ENCODE measurements around the gene PIH1D1. TPM values are rescaled to one million over a fixed set of nuclear protein-coding genes. Genes with fewer than 3 reads are reported as not detected.

The PIH1D1 gene
- total and polyA plus RNA-seq, 2 of the 13 experiments (the other 11 are each of a cell fraction or from before 2014, with no cell fraction given) = 110 to 137 TPM

- peak; percentile 58 for TF ChIP-seq ZNF574 (CRISPR knock-in tag; IDR thresholded peaks at IDR 0.05)
Measured at GRCh38 chr19:49497047-49497788, 45.6 kb upstream of the PIH1D1 start (continued).

- Histone ChIP-seq H3K9me3 (ENCODE audit: low read length) (no peaks in the 10 kb centered on the region), H4K20me1 (ENCODE audit: insufficient read depth, low read length) (peaks cover 32% of the 10 kb centered on the region; the same call in 1 of the 2 replicates), H3K4me1 (ENCODE audit: insufficient read depth, low read length) (peaks cover 36% of the 10 kb centered on the region), H3K27ac (ENCODE audit: extremely low read length, insufficient read depth, low read length) (peak overlapping the region; percentile 81), H3K4me2 (ENCODE audit: low read depth, low read length) (peak overlapping the region; percentile 92), H3K27me3 (ENCODE audit: control insufficient read depth in 1 of 2, insufficient read depth in 2 of 2, low read length in 2 of 2) (peaks cover 0 to 4% of the 10 kb centered on the region in 2 experiments; a peak in 1 of 5 replicates), H3K4me3 (replicated peaks in 1 of 3; ENCODE audit: insufficient read depth in 1 of 3, low read depth in 2 of 3, low read length in 3 of 3) (peak overlapping the region; percentile 77 to 85 (median 78)), H3K36me3 (replicated peaks in 1 of 2; ENCODE audit: control insufficient read depth in 1 of 2, insufficient read depth in 2 of 2, low read length in 2 of 2) (peaks cover 16 to 38% of the 10 kb centered on the region in 2 experiments), H3K79me2 (ENCODE audit: insufficient read depth, low read length) (peaks cover 27% of the 10 kb centered on the region), H3K9ac (ENCODE audit: insufficient read depth, low read depth, low read length) (peak overlapping the region; percentile 100), H2AFZ (ENCODE audit: low read length) (no peak overlapping the region)
- in situ Hi-C loops (cut with HindIII; ENCODE audit: extremely low pct_ligation_motif_present, low pct_unique_long_range_greater_than_20kb) = loop anchor here (5.0 kb wide), 2 partner anchors 76 to 176 kb away; no protein-coding TSS in a partner anchor
- ATAC-seq = no peak
- ChIA-PET CTCF (ENCODE audit: low intra/inter-chr PET ratio, low total read pairs) (no interaction called here), POLR2A (interaction anchor here (0.8 to 3.1 kb wide), 16 partner anchors 8 to 380 kb away, joined by 3 to 22 read pairs (median 5); partner anchors contain the start of genes AKT1S1, FCGRT, PRR12 and RPL13A)
- BruUV-seq (replicated peaks) = TSS peak; percentile 82
- intact Hi-C loops (cut with micrococcal nuclease; ENCODE audit: unreplicated experiment) = no loop called here
- FAIRE-seq = no peak
- DNase-seq (ENCODE audit: low spot score) = no peak
- 4% methylated on average over 11 of the region's 11 CpGs for WGBS (ENCODE audit: low lambda C conversion rate)
- TF ChIP-seq PHF21A (CRISPR knock-in tag; IDR thresholded peaks at IDR 0.05) = no peak
- TF ChIP-seq MIER2 (CRISPR knock-in tag; IDR thresholded peaks at IDR 0.05) = no peak
- no peak for TF ChIP-seq ZNF557 (CRISPR knock-in tag; IDR thresholded peaks at IDR 0.05)
- TF ChIP-seq SMAD1 (CRISPR knock-in tag; IDR thresholded peaks at IDR 0.05; ENCODE audit: borderline replicate concordance, low read depth) = no peak
- no peak for TF ChIP-seq ZNF839 (CRISPR knock-in tag; IDR thresholded peaks at IDR 0.05; ENCODE audit: borderline replicate concordance)
- peak; percentile 12; the same call in 1 of the 2 replicates for TF ChIP-seq HDAC1 (CRISPR knock-in tag; IDR thresholded peaks at IDR 0.05)
- TF ChIP-seq SRSF9 (IDR thresholded peaks at IDR 0.05; ENCODE audit: borderline replicate concordance, insufficient read depth, low read depth, low read length, poor library complexity, severe bottlenecking) = no peak
- no peak for TF ChIP-seq HNF4A (CRISPR knock-in tag; IDR thresholded peaks at IDR 0.05)
- no peak for TF ChIP-seq PRDM10 (CRISPR knock-in tag; IDR thresholded peaks at IDR 0.05; ENCODE audit: low read depth)
- TF ChIP-seq ZNF607 (CRISPR knock-in tag; IDR thresholded peaks at IDR 0.05; ENCODE audit: borderline replicate concordance) = 0 out of 2 replicates have a peak, but pooled peaks have one; percentile 2
- no peak for TF ChIP-seq ZSCAN9 (CRISPR knock-in tag; IDR thresholded peaks at IDR 0.05; ENCODE audit: borderline replicate concordance)
- no peak for TF ChIP-seq ATF7 (IDR thresholded peaks at IDR 0.05)
- TF ChIP-seq ATF7 (CRISPR knock-in tag; IDR thresholded peaks at IDR 0.05) = no peak
- TF ChIP-seq PRPF4 (IDR thresholded peaks at IDR 0.05; ENCODE audit: low read depth, low read length, poor library complexity, severe bottlenecking) = no peak
- TF ChIP-seq MAFG (CRISPR knock-in tag; IDR thresholded peaks at IDR 0.05) = no peak
Measured at GRCh38 chr19:49496574-49497008, 45.0 kb upstream of the PIH1D1 start.
